ENCODE results near the gene NOB1.

GRCh38 chr16:69725480-69726312 lies 29.0 kb downstream of the NOB1 start:
- TF ChIP-seq CTCF (IDR thresholded peaks at IDR 0.05) (no peak), POLR2A (IDR thresholded peaks at IDR 0.05) (no peak)
